H1 (cell line): ENCODE measurements around the gene MIPEP. TPM values are rescaled to one million over a fixed set of nuclear protein-coding genes. Genes with fewer than 3 reads are reported as not detected.

Experiments
- CTCF ChIA-PET: fragments of 300-600 bp; sonication (Branson Sonifier 250); formaldehyde crosslinking; loops from one replicate; lab custom pipeline; 2021; ENCODE audit not compliant: partially characterized antibody; lab: Charles Lee
- POLR2A ChIA-PET: fragments of 300-600 bp; sonication (Branson Sonifier 250); formaldehyde crosslinking; loops from one replicate; lab custom pipeline; 2021; ENCODE audit warnings: inconsistent platforms; ENCODE audit not compliant: partially characterized antibody; lab: Charles Lee
- DNase-seq, 2 experiments: peaks; one replicate each; pipeline versions ENCODE4 v3.0.0 to v3.0.0-alpha.2; 2010 to 2022; ENCODE audit warnings: low spot score in 2 of 2, low read depth in 1 of 2, mixed read lengths in 1 of 2
- FAIRE-seq: peaks from 2 replicates; lab custom pipeline; 2011; peaks lifted over from hg19 to GRCh38; lab: Jason Lieb, UNC
- H2AFZ ChIP-seq: 2 replicates; pipeline ENCODE4 v1.8.1; 2012; ENCODE audit warnings: low read length, inconsistent platforms
- H2AK5ac ChIP-seq: 2 replicates; pipeline ENCODE4 v1.6.1; 2013; ENCODE audit warnings: low read depth, low read length
- H2BK120ac ChIP-seq: replicated peaks from 2 replicates; pipeline ENCODE3; 2013; ENCODE audit warnings: low read depth, low read length, inconsistent platforms
- H2BK12ac ChIP-seq: 2 replicates; pipeline ENCODE4 v1.6.1; 2013; ENCODE audit warnings: low read depth, low read length
- H2BK15ac ChIP-seq: 2 replicates; pipeline ENCODE4 v1.6.1; 2013; ENCODE audit warnings: low read length
- H2BK20ac ChIP-seq: 2 replicates; pipeline ENCODE4 v1.6.1; 2013; ENCODE audit warnings: low read length
- H2BK5ac ChIP-seq: 2 replicates; pipeline ENCODE4 v1.6.1; 2013; ENCODE audit warnings: low read depth, low read length
- H3K14ac ChIP-seq: 2 replicates; pipeline ENCODE4 v1.6.1; 2013; ENCODE audit warnings: inconsistent platforms; ENCODE audit not compliant: insufficient read length
- H3K18ac ChIP-seq: 2 replicates; pipeline ENCODE4 v1.6.1; 2013; ENCODE audit warnings: low read length; ENCODE audit errors: extremely low read depth
- H3K23ac ChIP-seq: 2 replicates; pipeline ENCODE4 v1.6.1; 2013; ENCODE audit warnings: inconsistent platforms; ENCODE audit not compliant: insufficient read length
- H3K23me2 ChIP-seq: 2 replicates; pipeline ENCODE4 v1.6.1; 2013; ENCODE audit warnings: low read depth, low read length
- H3K27ac ChIP-seq: 2 replicates; pipeline ENCODE4 v1.6.1; 2011; ENCODE audit warnings: low read depth, low read length, inconsistent platforms
- H3K27me3 ChIP-seq, 4 experiments: replicated peaks in 1 of 4; 1 replicate in 1 of 4; 2 replicates in 3 of 4; pipeline versions ENCODE4 v1.6.1 to v1.8.1; 2011 to 2013; ENCODE audit warnings: low read length in 3 of 4, mild to moderate bottlenecking in 3 of 4, inconsistent platforms in 2 of 4, mixed read lengths in 2 of 4, moderate library complexity in 1 of 4; ENCODE audit not compliant: control insufficient read depth in 3 of 4, insufficient read depth in 3 of 4; ENCODE audit errors: extremely low read depth in 1 of 4
- H3K36me3 ChIP-seq, 4 experiments: 2 replicates each; pipeline versions ENCODE4 v1.6.1 to v1.8.1; 2011 to 2013; ENCODE audit warnings: mild to moderate bottlenecking in 4 of 4, low read length in 3 of 4, moderate library complexity in 2 of 4, control low read depth in 1 of 4, inconsistent platforms in 1 of 4; ENCODE audit not compliant: insufficient read depth in 4 of 4, control insufficient read depth in 2 of 4
- H3K4ac ChIP-seq: replicated peaks from 2 replicates; pipeline ENCODE3; 2013; ENCODE audit warnings: low read length, low read depth, mixed read lengths, inconsistent platforms; ENCODE audit not compliant: insufficient read length
- H3K4me1 ChIP-seq, 4 experiments: replicated peaks in 1 of 4; 1 replicate in 1 of 4; 2 replicates in 3 of 4; pipeline versions ENCODE4 v1.6.1 to v1.8.1; 2011 to 2013; ENCODE audit warnings: low read length in 3 of 4, inconsistent platforms in 2 of 4, mixed read lengths in 1 of 4; ENCODE audit not compliant: insufficient read depth in 4 of 4, control insufficient read depth in 3 of 4
- H3K4me2 ChIP-seq, 2 experiments: 2 replicates each; pipeline versions ENCODE4 v1.6.1 to v1.8.1; 2011 to 2013; ENCODE audit warnings: low read depth in 2 of 2, low read length in 2 of 2, control low read depth in 1 of 2, inconsistent platforms in 1 of 2, mild to moderate bottlenecking in 1 of 2; ENCODE audit not compliant: insufficient read depth in 1 of 2
- H3K4me3 ChIP-seq, 4 experiments: fragments of 200-600, 300-600 bp in 1 of 4; sonication (generic), shearing (Covaris generic), sonication (Bioruptor Twin) in 1 of 4; 2 replicates each; pipeline versions ENCODE4 v1.5.1 to v1.8.1; 2011 to 2016; ENCODE audit warnings: low read length in 4 of 4, low read depth in 3 of 4, control low read depth in 2 of 4, inconsistent platforms in 2 of 4, mild to moderate bottlenecking in 2 of 4, mixed read lengths in 1 of 4, moderate library complexity in 1 of 4; ENCODE audit not compliant: insufficient read depth in 2 of 4; ENCODE audit errors: extremely low read depth in 1 of 4
- H3K56ac ChIP-seq: replicated peaks from 2 replicates; pipeline ENCODE3; 2013; ENCODE audit warnings: low read depth, mild to moderate bottlenecking, mixed read lengths, low read length, inconsistent platforms; ENCODE audit not compliant: insufficient read length
- H3K79me1 ChIP-seq: 2 replicates; pipeline ENCODE4 v1.6.1; 2013; ENCODE audit warnings: low read depth, low read length, control low read depth
- H3K79me2 ChIP-seq, 2 experiments: 2 replicates each; pipeline versions ENCODE4 v1.6.1 to v1.8.1; 2012 to 2013; ENCODE audit warnings: low read length in 2 of 2, mild to moderate bottlenecking in 2 of 2, inconsistent platforms in 1 of 2; ENCODE audit not compliant: insufficient read depth in 2 of 2, control insufficient read depth in 1 of 2
- H3K9ac ChIP-seq, 4 experiments: replicated peaks in 1 of 4; 1 replicate in 1 of 4; 2 replicates in 3 of 4; pipeline versions ENCODE4 v1.6.1 to v1.8.1; 2011 to 2013; ENCODE audit warnings: low read depth in 3 of 4, low read length in 3 of 4, control low read depth in 2 of 4, mild to moderate bottlenecking in 2 of 4, moderate library complexity in 2 of 4, inconsistent platforms in 1 of 4; ENCODE audit errors: extremely low read depth in 1 of 4
- H3K9me3 ChIP-seq, 2 experiments: 2 replicates each; pipeline versions ENCODE4 v1.6.1 to v1.8.1; 2012 to 2013; ENCODE audit warnings: mild to moderate bottlenecking in 2 of 2, moderate library complexity in 2 of 2, control low read depth in 1 of 2, inconsistent platforms in 1 of 2, low read depth in 1 of 2, low read length in 1 of 2, mixed read lengths in 1 of 2; ENCODE audit not compliant: insufficient read depth in 2 of 2
- H4K20me1 ChIP-seq, 2 experiments: replicated peaks in 1 of 2; 2 replicates each; pipeline versions ENCODE3 to v1.8.1; 2011 to 2013; ENCODE audit warnings: inconsistent platforms in 2 of 2, low read length in 2 of 2, mild to moderate bottlenecking in 1 of 2; ENCODE audit not compliant: insufficient read depth in 2 of 2, control insufficient read depth in 1 of 2
- H4K5ac ChIP-seq: 2 replicates; pipeline ENCODE4 v1.6.1; 2013; ENCODE audit warnings: low read length, low read depth, mixed read lengths, inconsistent platforms; ENCODE audit not compliant: insufficient read length
- H4K8ac ChIP-seq: 2 replicates; pipeline ENCODE4 v1.8.0; 2013; ENCODE audit warnings: mild to moderate bottlenecking, moderate library complexity, low read length, inconsistent platforms; ENCODE audit not compliant: insufficient read depth; ENCODE audit errors: extremely low read depth
- H4K91ac ChIP-seq: replicated peaks from 2 replicates; pipeline ENCODE3; 2013; ENCODE audit warnings: low read length, mixed read lengths, inconsistent platforms; ENCODE audit not compliant: insufficient read length
- BACH1 ChIP-seq: IDR thresholded peaks from 2 replicates; pipeline ENCODE4 v1.6.1; 2012; ENCODE audit warnings: low read length, improper control_type of control experiment
- BRCA1 ChIP-seq: IDR thresholded peaks from 2 replicates; pipeline ENCODE4 v1.6.1; 2012; ENCODE audit warnings: low read depth, low read length, improper control_type of control experiment
- KDM1A ChIP-seq: fragments of 200-600, 300-600 bp; sonication (generic); IDR thresholded peaks from 2 replicates; pipeline ENCODE4 v1.7.1; 2016; ENCODE audit warnings: mild to moderate bottlenecking, low read length, borderline replicate concordance
- KDM4A ChIP-seq: IDR thresholded peaks from one replicate; pipeline ENCODE4 v1.7.1; 2012; ENCODE audit warnings: low read depth, mild to moderate bottlenecking, moderate library complexity, low read length, inconsistent platforms; ENCODE audit not compliant: severe bottlenecking
- PHF8 ChIP-seq: fragments of 200-600 bp; sonication (generic); conservative IDR thresholded peaks from 2 replicates; pipeline ENCODE4 v1.7.1; 2012; ENCODE audit warnings: low read depth, mild to moderate bottlenecking, inconsistent platforms, low read length, moderate library complexity
- POLR2A ChIP-seq, 2 experiments: IDR thresholded peaks; 1 replicate in 1 of 2; 2 replicates in 1 of 2; pipeline ENCODE4 v1.6.1; 2011; ENCODE audit warnings: low read depth in 2 of 2, low read length in 2 of 2, mild to moderate bottlenecking in 2 of 2; ENCODE audit errors: control extremely low read depth in 1 of 2
- RAD21 ChIP-seq, 2 experiments: IDR thresholded peaks in 1 of 2; conservative IDR thresholded peaks in 1 of 2; 2 replicates each; pipeline ENCODE4 v1.6.1; 2011; ENCODE audit warnings: low read depth in 2 of 2, low read length in 2 of 2, improper control_type of control experiment in 1 of 2, inconsistent platforms in 1 of 2, mild to moderate bottlenecking in 1 of 2, moderate library complexity in 1 of 2
- RBBP5 ChIP-seq: IDR thresholded peaks from 2 replicates; pipeline ENCODE4 v1.7.1; 2012; ENCODE audit warnings: low read depth, mild to moderate bottlenecking, inconsistent platforms, low read length, moderate library complexity, borderline replicate concordance
- SP1 ChIP-seq: IDR thresholded peaks from 2 replicates; pipeline ENCODE4 v1.6.1; 2011; ENCODE audit warnings: low read depth, low read length
- TCF12 ChIP-seq: IDR thresholded peaks from 2 replicates; pipeline ENCODE4 v1.6.1; 2011; ENCODE audit warnings: low read depth, mild to moderate bottlenecking, low read length
- USF2 ChIP-seq: IDR thresholded peaks from 2 replicates; pipeline ENCODE4 v1.6.1; 2011; ENCODE audit warnings: low read length, improper control_type of control experiment
- WGBS, 2 experiments: shearing (Covaris generic) in 1 of 2; methylation state at CpG; one replicate each; pipeline versions ENCODE4 v1.1.6 to v1.1.7; 2013 to 2015; ENCODE audit warnings: low lambda C conversion rate in 2 of 2, mixed read lengths in 2 of 2, inconsistent platforms in 1 of 2, low coverage in 1 of 2, missing lambda C conversion rate in 1 of 2; ENCODE audit not compliant: insufficient replicate concordance in 2 of 2, insufficient coverage in 1 of 2, insufficient read length in 1 of 2; ENCODE audit errors: extremely low coverage in 1 of 2, missing lambda C conversion rate in 1 of 2; 5-methylcytosine and 5-hydroxymethylcytosine counted together
- polyA plus RNA-seq, 7 experiments: library from polyadenylated mRNA; depleted of rRNA in 3 of 7; stranded (reverse) in 5 of 7; unstranded in 2 of 7; fragments of >200 nt in 5 of 7; fragments of 200-250 nt in 2 of 7; gene quantifications; 1 replicate in 5 of 7; 2 replicates in 1 of 7; 4 replicates in 1 of 7; pipeline versions ENCODE4 v1.2.1 to v1.2.3, GENCODE V29; 2011 to 2013; ENCODE audit warnings: missing spikeins in 2 of 7, mixed read lengths in 2 of 7
- total RNA-seq: library from RNA; stranded (reverse); fragmentation: NEBNext Ultra II Directional; extraction: Animal tissue kit (Norgen Biotek cat#: 25700); gene quantifications from 2 replicates; pipeline ENCODE4 v1.2.1, GENCODE V29; 2021

MIPEP gene
- total and polyA plus RNA-seq, 2 of the 8 experiments (the other 6 are each of a cell fraction or from before 2014, with no cell fraction given) = 24.0 to 24.2 TPM

- Histone ChIP-seq H4K5ac (no peak overlapping the region), H4K8ac (no peak overlapping the region), H2BK5ac (no peak overlapping the region), H3K56ac (no peak overlapping the region), H3K4me2 (no peak overlapping the region), H3K4me1 (peaks cover 0 to 3% (median 0%) of the 10 kb centered on the region in 4 experiments; a peak in 1 of 7 replicates), H3K36me3 (no peaks in the 10 kb centered on the region; a peak in 1 of 8 replicates), H3K18ac (no peak overlapping the region), H3K9ac (peak overlapping the region in 1 of 4 experiments; percentile 34; a peak in 1 of 7 replicates), H2BK15ac (no peak overlapping the region), H3K23ac (no peak overlapping the region), H3K27me3 (no peaks in the 10 kb centered on the region), H2BK120ac (no peak overlapping the region), H2BK12ac (no peak overlapping the region), H3K9me3 (no peaks in the 10 kb centered on the region), H2BK20ac (no peak overlapping the region), H3K79me1 (no peaks in the 10 kb centered on the region), H3K79me2 (no peaks in the 10 kb centered on the region), H3K14ac (no peak overlapping the region), H3K4me3 (no peak overlapping the region), H2AK5ac (no peak overlapping the region), H3K27ac (no peak overlapping the region), H4K20me1 (no peaks in the 10 kb centered on the region), H3K4ac (no peak overlapping the region), H4K91ac (no peak overlapping the region), H2AFZ (no peak overlapping the region), H3K23me2 (no peaks in the 10 kb centered on the region)
- ChIA-PET POLR2A (no interaction called here), CTCF (no interaction called here)
- DNase-seq = no peak
- no peak for FAIRE-seq
- 94% methylated on average over 2 of the region's 2 CpGs; no CpG with 5 or more reads in 1 of the 2 experiments for WGBS, 2 experiments
- no peak for TF ChIP-seq RAD21 (IDR thresholded peaks at IDR 0.05 in 1 of 2, conservative IDR thresholded peaks at IDR 0.05 in 1 of 2; ENCODE audit: low read depth in 2 of 2, low read length in 2 of 2)
- no peak for TF ChIP-seq BRCA1
- TF ChIP-seq BACH1 = no peak
- no peak for TF ChIP-seq POLR2A (IDR thresholded peaks at IDR 0.05; ENCODE audit: control extremely low read depth in 1 of 2, low read depth in 2 of 2, low read length in 2 of 2)
- TF ChIP-seq TCF12 = no peak
- no peak for TF ChIP-seq USF2
- no peak for TF ChIP-seq RBBP5
- TF ChIP-seq PHF8 = no peak
- TF ChIP-seq SP1 = no peak
- TF ChIP-seq KDM1A = no peak
- no peak for TF ChIP-seq KDM4A
Measured at GRCh38 chr13:23844132-23844531, 45.1 kb downstream of the MIPEP start.
